Nephron progenitor cell (in vitro differentiated cells): ENCODE results near the gene ZFAND3.

Source experiments
- DNase-seq: peaks from one replicate; pipeline ENCODE4 v3.0.0; 2021
- H3K27ac Mint-ChIP-seq: 2 replicates; pipeline ENCODE4 v1.8.0; 2021; ENCODE audit warnings: mild to moderate bottlenecking, moderate library complexity, mixed read lengths
- H3K27me3 Mint-ChIP-seq: 2 replicates; pipeline ENCODE4 v1.8.0; 2021; ENCODE audit warnings: mild to moderate bottlenecking, low read depth, mixed read lengths; ENCODE audit not compliant: poor library complexity
- H3K36me3 Mint-ChIP-seq: 2 replicates; pipeline ENCODE4 v1.8.0; 2021; ENCODE audit warnings: low read depth, mixed read lengths
- H3K4me1 Mint-ChIP-seq: 2 replicates; pipeline ENCODE4 v1.8.0; 2021; ENCODE audit warnings: mixed read lengths
- H3K4me3 Mint-ChIP-seq: 2 replicates; pipeline ENCODE4 v1.8.0; 2021; ENCODE audit warnings: mild to moderate bottlenecking, moderate library complexity, mixed read lengths
- H3K9me3 Mint-ChIP-seq: 2 replicates; pipeline ENCODE4 v1.8.0; 2021; ENCODE audit warnings: mild to moderate bottlenecking, moderate library complexity, mixed read lengths
- TF ChIP-seq, protein P1 (sequence below): fragments of 200-600 bp; sonication (generic); IDR thresholded peaks from 2 replicates; pipeline ENCODE4 v1.5.0; 2021; ENCODE audit warnings: antibody characterized with exemption

Gene ZFAND3

DNA sequence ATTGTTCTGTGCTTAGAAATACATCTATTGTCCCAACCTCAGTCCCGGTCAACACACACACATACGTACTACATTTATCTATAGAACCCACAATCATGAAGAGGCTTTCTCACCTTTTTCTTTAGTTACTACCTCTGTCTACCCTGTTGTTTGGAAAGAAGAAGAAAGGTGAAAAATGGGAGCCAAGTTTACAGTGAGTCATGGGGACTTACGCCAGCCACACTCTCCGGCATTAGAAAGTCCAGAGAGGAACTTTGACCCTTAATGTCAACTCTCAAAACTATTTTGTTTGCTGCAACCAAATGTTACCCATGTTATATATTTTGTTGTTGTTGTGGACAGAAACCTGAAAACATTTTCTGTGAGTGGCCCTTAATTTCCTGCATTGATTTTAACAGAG lies 259.1 kb downstream of the ZFAND3 start:
- Mint-ChIP-seq H3K27ac (no peak overlapping the region), H3K36me3 (peaks cover 17% of the 10 kb centered on the region), H3K4me1 (no peaks in the 10 kb centered on the region), H3K9me3 (no peaks in the 10 kb centered on the region), H3K27me3 (no peaks in the 10 kb centered on the region), H3K4me3 (no peak overlapping the region)
- TF ChIP-seq, protein P1, sequence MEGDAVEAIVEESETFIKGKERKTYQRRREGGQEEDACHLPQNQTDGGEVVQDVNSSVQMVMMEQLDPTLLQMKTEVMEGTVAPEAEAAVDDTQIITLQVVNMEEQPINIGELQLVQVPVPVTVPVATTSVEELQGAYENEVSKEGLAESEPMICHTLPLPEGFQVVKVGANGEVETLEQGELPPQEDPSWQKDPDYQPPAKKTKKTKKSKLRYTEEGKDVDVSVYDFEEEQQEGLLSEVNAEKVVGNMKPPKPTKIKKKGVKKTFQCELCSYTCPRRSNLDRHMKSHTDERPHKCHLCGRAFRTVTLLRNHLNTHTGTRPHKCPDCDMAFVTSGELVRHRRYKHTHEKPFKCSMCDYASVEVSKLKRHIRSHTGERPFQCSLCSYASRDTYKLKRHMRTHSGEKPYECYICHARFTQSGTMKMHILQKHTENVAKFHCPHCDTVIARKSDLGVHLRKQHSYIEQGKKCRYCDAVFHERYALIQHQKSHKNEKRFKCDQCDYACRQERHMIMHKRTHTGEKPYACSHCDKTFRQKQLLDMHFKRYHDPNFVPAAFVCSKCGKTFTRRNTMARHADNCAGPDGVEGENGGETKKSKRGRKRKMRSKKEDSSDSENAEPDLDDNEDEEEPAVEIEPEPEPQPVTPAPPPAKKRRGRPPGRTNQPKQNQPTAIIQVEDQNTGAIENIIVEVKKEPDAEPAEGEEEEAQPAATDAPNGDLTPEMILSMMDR = no peak
- no peak for DNase-seq

DNA sequence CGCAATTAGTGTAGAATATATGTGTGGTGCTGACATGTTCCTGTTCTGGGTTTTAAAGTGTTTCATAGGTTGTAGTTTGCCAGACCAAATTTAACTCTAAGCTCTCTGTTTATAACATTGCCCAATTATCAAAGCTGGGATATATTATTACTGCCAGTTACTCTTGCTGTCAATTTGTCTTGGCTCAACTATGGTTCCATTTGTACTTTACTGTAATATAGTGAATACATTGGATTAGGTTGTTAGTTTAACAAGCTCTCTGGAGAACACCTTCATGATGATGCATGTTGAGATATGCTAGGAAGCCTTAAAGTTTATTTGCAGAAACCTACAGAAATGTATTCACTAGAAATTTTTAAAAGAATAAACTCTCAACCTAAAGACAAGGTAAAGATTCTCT lies 259.6 kb downstream of the ZFAND3 start:
- no peak overlapping the region for H3K4me3 Mint-ChIP-seq
- TF ChIP-seq, protein P1 = no peak
- peaks cover 19% of the 10 kb centered on the region for H3K36me3 Mint-ChIP-seq
- no peaks in the 10 kb centered on the region for H3K27me3 Mint-ChIP-seq
- no peak overlapping the region for H3K27ac Mint-ChIP-seq
- no peak for DNase-seq
- no peaks in the 10 kb centered on the region for H3K9me3 Mint-ChIP-seq
- H3K4me1 Mint-ChIP-seq = no peaks in the 10 kb centered on the region

DNA sequence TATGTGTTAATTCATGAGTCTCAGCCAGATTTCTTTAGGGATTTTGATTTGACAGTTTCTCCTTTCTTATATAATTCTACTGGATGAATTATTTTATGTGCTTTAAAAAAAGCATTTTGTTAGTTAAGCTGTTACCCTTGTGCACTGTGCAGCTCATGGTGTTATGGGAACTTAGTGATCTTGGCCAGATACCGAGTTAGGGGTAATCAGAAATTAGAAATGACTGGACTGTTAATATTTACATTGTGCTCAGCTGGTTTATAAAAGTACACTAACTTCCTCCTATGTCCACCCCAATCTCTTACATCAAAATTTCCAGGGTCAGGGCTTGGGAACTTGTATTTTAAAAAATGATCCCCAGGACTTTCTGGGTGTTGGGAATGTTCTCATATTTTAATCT lies 260.0 kb downstream of the ZFAND3 start:
- H3K36me3 Mint-ChIP-seq = peaks cover 20% of the 10 kb centered on the region
- DNase-seq = no peak
- no peak overlapping the region for H3K27ac Mint-ChIP-seq
- no peaks in the 10 kb centered on the region for H3K27me3 Mint-ChIP-seq
- no peak overlapping the region for H3K4me3 Mint-ChIP-seq
- H3K4me1 Mint-ChIP-seq = no peaks in the 10 kb centered on the region
- TF ChIP-seq, protein P1 = no peak
- H3K9me3 Mint-ChIP-seq = no peaks in the 10 kb centered on the region

DNA sequence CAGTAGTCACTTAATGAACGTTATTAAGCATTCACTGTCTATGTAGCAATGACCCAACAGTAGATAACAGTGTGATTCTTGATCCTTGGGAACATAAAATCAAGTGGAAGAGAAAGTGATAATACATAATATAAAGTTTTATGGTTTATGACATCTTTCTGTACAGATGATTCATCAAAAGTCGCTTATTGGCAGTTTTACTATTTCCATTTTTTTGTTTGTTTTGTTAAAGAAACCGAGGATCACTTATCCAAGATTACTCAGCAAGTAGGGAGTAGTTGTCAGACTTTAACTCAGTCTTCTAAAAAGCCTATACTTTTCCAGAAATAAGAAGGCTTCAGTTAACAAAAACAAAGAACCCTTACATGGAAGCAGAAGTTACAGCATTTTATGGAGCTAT lies 260.8 kb downstream of the ZFAND3 start:
- no peak for DNase-seq
- Mint-ChIP-seq H3K27ac (no peak overlapping the region), H3K27me3 (no peaks in the 10 kb centered on the region), H3K4me3 (no peak overlapping the region), H3K4me1 (no peaks in the 10 kb centered on the region), H3K36me3 (peaks cover 18% of the 10 kb centered on the region), H3K9me3 (no peaks in the 10 kb centered on the region)
- TF ChIP-seq, protein P1 = no peak

DNA sequence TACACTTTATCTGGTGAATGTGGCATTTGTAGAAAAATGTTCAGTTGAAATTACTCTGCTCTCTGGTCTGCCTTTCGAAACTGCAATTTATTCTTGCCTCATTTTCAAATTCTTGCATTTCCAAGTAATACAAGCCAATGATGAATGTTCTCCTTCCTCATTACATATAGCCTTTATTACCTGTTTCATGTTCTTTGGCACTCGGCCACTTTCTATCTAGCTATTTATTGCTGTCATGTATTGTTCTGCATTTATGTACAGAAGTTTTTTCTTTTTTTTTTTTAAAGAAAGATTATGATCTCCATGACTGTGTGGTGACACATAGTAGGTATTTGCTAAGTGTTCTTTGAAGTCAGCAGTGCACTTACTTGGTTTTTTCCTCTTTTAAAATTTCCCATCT lies 261.4 kb downstream of the ZFAND3 start:
- H3K36me3 Mint-ChIP-seq = peaks cover 20% of the 10 kb centered on the region
- no peak overlapping the region for H3K4me3 Mint-ChIP-seq
- no peak for DNase-seq
- no peaks in the 10 kb centered on the region for H3K9me3 Mint-ChIP-seq
- H3K4me1 Mint-ChIP-seq = no peaks in the 10 kb centered on the region
- H3K27me3 Mint-ChIP-seq = no peaks in the 10 kb centered on the region
- TF ChIP-seq, protein P1 = no peak
- H3K27ac Mint-ChIP-seq = no peak overlapping the region

DNA sequence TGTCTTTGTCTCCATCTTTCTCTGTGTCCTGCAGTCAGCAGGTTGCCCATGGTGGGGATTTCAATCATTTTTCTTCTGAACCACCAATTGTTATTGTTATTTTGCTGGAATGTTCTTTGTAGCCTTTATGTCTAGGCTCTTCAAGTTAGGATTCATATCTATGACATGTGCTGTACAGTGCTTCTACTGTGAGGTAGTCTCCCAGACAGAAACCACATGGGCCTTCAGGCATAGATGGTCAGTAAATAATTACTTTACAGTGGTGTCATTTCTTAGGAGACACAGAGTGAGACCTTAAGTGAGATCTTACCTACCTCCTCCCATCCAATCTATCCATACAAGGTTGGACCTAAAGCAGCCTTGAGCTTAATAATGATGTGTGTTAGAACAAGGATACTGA lies 265.5 kb downstream of the ZFAND3 start:
- no peaks in the 10 kb centered on the region for H3K27me3 Mint-ChIP-seq
- H3K9me3 Mint-ChIP-seq = no peaks in the 10 kb centered on the region
- no peak overlapping the region for H3K4me3 Mint-ChIP-seq
- DNase-seq = no peak
- TF ChIP-seq, protein P1 = no peak
- H3K27ac Mint-ChIP-seq = no peak overlapping the region
- no peaks in the 10 kb centered on the region for H3K4me1 Mint-ChIP-seq
- peaks cover 38% of the 10 kb centered on the region for H3K36me3 Mint-ChIP-seq
